COR-L47 (cell line): ENCODE data around the gene ASTN2.

Source experiments
- DNase-seq: peaks from one replicate; lab custom pipeline; 2025; lab: John Stamatoyannopoulos, UW

Gene ASTN2

DNA sequence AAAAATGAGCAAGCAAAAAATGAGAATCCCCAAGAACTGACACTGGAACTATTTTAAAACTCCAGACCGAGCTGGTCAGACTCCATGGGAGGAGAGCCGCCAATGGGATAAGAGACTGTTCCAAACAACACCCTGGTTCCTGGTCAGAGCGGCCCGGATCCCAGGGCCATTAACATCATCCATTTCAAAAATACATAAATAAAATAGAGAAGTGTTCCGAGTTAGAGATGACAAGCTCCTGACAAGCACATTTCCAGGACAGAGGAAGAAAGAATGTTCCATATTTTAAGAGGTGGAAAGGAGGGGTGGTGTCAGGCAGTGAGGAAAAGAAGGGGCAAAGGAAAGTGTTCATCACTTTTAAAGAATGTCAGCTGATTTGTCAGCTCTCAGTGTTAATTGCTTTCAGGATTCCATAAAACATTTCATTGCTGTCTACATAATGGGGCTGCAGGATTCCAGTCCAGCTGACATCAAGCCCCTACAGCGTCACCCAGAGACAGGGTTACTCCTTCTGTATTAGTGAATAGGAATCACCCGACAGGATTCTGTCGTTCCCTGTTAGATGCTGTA is 930.3 kb downstream of the ASTN2 start:
- DNase-seq: no peak

DNA sequence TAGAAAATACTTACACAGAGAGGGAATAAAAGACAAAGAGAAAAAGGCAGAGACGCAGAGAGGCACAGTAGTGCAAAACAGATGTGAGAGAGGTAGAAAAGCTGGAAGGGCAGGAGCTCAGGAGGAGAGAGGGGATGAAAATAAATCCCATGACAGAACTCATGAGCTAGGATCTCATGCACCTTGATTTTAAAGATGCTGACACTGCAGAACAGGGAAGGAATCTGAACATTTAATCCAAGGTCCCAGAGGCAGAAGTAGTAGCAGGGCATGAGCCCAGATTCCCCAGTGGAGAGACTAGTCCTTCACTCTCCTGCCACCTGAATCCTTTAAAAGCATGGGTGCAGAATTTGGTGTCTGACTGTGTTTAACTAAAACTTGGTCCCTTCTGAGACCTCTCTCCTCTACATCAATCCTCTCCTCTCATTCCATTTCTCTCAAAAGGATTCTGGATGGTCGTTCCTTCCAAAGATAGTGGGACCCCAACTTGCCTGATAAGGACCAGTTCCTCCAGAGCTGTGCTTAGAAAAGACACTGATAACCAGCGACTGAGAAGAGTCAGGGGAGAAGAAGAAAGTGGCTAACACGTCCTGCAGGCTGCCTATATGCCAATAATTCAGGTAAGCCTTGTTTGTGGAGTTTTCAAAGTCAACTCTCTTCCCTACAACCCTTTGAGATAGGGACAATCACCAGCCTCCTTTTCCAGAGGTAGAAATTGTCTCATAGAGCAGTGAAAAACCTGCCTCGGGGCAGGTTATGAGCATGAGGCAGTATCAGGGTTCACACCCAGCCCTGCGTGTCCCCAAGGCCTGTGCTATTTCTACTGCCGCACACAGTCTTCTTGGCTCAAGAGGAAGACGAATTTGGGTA is 931.0 kb downstream of the ASTN2 start:
- DNase-seq: no peak

DNA sequence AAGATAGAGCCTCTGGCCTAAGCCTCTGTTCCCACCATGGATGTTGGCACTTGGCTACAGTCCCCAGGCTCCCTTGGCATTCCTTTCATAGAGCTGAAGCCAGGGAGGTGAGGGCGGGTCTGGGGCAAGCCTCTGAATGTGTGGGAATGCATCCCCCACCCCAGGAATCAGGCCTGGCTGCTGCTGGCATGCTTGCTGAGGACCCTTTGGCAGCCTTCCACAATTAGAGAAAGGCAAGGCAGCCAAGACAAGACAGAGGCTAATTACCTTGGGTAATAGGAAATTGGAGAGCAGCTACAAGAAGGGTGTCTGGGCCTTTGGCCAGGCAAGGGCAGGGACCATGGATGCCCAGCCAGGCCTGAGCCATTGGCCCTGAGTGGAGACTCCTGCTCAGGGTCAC is 932.1 kb downstream of the ASTN2 start:
- DNase-seq: no peak

DNA sequence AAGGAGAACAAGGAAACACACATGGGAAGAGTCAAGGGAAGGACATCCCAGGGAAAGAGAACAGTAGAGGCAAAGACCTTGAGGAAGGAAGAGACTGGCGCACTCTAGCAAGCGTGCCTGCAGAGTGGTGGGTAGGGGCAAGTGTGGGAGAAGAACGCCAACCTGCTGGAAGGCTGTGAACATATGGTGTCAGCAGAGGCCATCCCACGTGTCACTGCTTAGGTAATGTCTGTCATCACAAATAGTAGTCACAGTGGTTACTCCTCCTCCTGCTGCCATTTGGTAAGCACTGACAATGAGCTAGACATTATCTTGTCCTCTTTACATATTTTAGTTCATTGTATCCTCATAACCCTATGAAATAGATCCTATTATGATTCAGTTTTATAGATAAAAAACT is 934.2 kb downstream of the ASTN2 start:
- DNase-seq: no peak

DNA sequence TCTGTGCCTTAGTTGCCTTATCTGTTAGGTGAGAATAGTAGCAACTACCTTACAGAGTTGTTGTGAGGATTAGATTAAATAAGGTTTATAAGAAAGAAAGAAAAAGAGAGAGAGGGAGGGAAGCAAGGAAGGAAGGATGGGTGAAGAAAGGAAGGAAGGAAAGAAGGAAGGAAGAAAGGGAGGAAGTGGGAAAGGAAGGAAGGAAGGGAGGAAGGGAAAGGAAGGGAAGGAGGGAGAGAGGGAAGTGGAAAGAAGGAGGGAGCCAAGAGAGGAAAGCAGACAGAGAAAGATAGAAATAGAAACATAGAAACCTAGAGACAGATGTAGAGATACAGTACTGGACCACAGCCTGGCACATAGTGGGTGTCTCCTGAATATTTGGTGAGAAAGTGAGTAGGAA is 934.9 kb downstream of the ASTN2 start:
- no peak for DNase-seq

DNA sequence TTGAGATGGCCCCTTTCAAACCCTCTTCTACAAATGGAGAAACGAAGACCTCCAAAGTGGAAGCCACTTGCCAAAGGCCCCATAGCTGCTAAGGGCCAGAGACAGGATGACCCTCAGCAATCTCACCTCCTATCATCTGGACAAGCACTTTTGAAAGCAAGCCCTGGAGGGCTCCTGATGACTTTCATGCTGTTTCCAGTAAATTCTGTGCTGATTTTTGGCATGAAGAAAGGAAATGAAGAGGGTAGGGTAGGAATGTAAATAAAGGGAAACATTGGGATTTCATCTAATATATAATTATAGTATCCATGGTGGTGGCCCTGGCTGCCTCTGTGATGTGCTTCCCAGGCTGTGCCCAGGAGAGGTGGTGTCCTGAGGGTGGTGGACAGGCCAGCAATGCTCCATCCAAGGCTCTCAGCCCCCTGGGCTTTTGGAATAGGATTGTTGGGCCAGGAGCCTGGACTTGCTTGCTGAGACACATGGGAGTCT is 935.8 kb downstream of the ASTN2 start:
- no peak for DNase-seq

DNA sequence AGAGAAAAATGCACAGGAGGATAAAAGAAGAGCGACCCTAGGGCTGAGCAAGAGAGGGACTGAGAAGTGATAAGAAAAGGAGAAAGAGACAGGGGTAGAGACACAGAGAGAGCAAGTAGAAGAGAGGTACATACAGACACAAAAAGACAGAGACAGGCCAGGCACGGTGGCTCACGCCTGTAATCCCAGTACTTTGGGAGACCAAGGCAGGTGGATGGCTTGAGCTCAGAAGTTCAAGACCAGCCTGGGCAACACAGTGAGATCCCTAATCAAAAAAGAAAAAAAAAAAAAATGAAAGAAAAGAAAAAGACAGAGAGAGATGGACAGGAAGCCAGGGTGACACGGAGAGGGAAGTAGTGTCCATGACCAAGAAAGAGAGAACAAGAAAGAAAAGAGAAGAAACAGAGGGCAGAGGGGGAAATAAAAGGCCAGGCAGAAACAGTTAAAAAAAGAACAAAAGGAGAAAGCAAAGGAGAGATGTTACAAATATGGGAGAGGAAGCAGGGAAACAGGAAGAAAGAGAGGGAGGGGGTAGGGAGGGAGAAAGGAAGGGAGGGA is 937.2 kb downstream of the ASTN2 start:
- DNase-seq: no peak

DNA sequence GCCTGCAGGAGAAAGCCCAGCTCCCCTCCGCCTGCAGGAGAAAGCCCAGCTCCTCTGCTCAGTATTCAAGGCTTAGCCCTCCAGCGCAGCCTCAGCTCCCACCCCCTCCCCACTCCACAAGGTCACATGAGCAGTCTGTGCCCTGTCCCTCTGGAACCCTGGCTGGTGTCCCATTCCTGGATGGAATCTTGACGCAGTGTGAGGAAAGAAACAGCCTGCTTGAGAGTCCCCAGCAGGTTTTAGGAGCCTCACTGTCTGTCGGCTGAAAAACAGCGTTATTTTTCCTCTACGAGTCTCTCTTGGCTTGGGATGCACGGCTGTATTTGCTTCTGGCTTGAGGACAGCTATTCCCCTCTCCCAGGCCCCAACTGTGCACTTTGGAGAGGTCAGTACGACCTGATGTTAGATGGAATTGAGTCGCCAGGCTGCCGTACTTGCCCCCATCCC is 937.9 kb downstream of the ASTN2 start:
- DNase-seq: no peak

DNA sequence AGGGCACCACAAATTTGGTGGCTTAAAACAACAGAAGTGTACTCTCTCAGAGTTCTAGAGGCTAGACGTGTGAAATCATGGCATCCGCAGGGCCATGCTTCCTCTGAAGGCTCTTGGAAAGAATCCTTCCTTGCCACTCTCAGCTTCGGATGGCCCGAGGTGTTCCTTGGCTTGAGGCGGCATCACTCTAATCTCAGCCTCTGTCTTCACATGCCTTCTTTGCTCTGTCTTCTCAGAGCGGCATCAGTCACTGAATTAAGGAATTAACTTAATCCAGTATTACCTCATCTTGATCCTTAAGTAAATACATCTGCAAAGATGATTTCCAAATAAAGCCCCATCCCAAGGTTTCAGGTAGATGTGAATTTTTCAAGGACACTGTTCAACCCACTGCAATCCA is 938.9 kb downstream of the ASTN2 start:
- DNase-seq: no peak

DNA sequence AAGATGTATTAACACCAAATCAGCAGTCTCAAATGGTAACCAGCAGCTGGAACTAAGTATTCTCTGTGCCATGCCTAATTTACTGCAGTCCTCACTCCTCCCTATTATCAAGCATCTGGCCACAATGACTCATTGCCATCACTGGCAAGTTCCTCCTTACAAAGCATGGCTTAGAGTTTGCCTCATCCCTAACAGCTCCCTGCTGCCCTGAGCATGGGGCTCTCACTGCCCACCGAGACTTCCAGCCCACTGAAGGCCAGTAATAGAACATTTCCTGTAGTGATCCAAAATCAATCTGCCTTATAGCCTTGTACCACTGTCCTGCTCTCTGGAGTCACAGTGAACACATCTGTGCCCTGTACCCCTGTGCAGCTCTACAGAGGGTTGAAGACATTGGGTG is 939.7 kb downstream of the ASTN2 start:
- no peak for DNase-seq

DNA sequence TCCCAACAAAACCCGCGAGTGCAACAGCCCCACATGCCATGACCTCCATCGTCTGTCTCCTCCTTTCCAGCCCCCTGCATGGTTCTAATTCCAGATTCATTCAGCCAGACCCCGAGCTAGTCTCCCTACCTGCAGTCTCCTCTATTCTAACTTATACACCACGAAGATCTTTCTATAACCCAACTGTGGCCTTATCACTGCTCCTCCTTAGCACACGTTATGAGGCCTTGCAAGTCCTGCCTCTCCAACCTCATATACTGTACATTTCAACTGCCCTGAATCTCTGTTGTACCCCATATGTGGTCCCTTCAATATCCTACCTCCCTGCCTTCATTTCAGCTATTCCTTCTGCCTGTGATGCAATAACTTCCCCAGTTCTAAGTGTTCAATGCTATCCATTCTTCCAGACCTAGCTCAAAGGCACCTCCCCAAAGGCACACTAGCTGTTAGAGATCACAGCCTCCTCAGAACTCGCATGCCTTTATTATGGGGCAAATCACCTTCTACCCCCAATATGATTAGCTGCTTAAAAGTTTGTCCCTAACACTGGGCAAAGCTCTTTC is 942.8 kb downstream of the ASTN2 start:
- DNase-seq: no peak

DNA sequence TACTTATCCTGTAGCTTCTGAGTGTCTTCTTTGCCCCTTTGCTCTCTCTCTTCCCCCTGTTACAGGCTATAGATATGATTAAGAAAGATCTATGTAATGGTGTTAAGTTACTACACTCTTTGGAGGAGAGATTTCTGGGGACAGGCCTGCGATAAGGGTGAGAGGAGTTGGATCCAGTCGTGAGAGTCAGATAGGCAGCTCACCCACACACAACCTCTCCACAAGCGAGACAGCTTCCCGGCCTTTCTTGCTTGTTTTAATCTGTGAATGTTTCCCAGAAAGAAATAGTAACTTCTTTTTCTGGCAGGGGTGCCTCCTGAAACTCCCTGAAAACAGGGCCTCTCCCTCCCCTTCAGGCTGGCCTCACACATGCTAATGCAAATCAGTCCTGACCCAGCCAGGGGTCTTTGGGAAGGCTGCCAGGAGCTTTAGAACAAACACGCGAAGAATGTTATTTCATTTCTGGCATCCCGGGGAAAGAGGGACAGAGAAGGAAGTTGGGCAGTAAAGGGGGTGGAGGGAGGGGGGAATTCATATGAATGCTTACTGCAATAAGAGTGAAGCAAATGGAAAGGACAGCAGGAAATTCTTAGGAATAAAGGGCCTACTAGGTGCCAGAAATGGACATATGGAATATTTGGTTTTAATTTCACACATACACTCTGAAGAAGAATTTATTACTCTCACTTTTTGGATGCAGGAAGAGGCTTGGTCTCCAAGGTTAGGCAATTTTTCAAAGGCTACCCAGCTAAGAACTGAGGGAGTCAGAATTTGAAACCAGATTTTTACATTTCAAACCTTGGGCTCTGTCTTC is 943.6 kb downstream of the ASTN2 start:
- DNase-seq: no peak

DNA sequence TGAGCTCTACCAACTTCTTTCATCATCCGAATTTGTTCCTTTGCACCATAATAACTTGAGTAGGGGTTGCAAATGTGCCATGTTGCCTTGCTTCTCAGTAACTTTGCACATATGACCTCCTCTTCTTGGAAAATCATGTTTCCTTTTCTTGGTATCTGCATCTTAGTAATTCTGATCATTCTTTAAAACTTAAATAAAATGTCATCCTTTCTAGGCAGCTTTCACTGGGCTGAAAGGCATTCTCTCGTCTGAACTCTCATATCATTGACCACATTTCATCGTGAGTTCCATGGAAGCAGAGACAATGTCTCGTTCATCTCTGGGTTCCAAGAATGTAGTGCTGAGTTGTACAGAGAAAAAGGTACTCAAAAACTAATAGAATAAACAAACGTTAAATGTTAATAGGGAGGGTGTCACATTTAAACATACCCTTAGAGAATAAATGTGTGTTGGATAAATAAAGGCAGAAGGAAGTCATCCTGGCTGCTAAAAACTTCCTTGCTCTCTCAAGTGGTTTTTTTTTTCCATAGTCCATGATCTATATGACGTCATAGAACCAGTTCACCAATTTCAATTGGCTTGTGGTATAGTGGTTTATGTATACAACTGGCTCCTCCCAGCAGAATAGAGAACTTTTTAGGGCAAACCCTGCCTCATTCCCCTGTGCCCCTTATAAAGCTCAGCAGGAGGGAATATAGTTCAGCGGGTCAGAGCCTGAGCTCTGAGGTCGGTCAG is 945.9 kb downstream of the ASTN2 start:
- DNase-seq: no peak

DNA sequence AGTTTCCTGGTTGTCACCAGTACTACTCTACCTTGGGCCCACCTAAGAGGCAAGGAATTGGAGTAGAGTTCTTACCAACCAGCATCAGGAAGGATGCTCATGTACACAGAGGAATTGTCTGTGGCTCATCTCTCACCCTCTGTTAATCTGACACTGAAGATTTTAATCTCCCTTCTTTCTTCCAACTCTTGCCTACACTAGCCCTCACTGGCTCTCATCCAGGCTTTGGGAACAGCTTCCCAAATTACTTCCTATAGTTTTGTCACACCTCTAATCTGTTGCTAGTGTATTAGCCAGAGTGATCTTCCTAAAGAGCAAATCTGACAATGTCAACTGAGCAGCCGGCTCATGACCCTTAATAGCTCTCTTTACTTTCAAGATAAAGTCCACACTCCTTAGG is 946.5 kb downstream of the ASTN2 start:
- no peak for DNase-seq

DNA sequence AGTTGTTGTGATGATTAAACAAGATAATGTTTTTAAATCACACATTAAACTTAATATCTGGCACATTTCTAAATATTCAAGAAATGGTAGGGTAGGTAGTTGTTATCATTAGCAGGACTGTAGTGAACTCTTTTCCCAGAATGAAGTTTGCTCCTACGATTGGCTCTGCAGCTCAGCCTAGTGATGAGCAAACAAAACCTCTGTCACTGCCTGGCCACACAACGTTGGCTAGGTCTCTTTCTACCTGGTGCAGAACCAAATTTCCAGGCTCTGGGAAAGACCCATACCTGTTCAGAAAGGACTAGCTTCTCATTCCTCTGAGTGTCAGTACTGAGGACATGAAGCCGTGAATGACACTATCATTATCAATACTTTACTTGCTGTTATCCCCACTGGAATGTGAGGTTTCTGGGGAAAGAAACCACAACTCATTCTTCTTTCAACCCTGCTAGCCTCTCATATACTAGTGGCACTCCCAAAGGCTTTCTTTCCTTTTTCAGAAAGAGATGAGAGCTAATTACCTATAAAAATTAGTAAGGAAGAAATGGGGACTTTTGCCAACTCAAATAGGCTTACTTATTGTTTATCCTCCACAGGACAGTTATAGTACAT is 947.0 kb downstream of the ASTN2 start:
- DNase-seq: no peak

DNA sequence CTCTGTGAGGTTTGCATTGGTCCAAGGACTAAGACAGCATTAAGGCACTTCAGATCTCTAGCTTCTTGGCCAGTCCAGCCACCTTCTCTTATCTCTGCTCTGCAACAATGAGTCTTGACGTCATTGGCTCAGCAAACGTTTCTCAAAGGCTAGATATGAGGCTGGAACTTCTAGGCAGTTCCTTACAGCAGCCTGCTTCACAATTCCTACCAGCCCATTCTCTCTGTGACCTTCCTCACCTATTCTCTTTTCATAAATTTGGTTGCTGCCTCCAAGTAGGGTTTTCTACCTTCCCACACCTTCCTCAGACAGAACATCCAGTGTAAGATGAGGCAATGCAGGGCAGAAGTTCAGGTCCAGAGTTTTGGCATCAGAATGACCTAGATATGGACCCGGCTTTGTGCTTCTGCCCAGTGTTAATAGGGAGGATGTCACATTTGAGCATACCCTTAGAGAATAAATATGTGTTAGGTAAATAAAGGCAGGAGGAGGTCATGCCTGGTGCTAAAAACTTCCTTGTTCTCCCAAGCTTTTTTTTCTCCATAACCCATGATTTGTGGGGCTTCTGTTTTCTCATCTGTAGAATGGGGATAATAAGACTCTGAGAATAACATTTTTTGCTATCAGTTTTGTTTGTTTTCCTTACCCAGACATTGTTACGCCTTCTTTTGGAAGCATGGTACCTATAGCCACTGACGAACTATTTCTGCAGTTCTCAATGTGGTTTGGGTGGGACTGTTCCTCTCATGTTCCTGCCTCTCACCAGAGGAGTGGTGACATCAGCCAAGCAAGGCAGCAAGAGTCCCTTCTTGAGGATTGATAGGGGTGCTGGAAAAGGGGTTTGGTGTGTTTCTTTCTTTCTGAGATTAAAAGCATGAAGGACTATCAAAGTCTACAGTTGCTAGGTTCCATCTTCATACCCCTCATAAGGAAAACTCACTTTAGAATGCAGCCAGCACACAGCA is 948.3 kb downstream of the ASTN2 start:
- DNase-seq: no peak

DNA sequence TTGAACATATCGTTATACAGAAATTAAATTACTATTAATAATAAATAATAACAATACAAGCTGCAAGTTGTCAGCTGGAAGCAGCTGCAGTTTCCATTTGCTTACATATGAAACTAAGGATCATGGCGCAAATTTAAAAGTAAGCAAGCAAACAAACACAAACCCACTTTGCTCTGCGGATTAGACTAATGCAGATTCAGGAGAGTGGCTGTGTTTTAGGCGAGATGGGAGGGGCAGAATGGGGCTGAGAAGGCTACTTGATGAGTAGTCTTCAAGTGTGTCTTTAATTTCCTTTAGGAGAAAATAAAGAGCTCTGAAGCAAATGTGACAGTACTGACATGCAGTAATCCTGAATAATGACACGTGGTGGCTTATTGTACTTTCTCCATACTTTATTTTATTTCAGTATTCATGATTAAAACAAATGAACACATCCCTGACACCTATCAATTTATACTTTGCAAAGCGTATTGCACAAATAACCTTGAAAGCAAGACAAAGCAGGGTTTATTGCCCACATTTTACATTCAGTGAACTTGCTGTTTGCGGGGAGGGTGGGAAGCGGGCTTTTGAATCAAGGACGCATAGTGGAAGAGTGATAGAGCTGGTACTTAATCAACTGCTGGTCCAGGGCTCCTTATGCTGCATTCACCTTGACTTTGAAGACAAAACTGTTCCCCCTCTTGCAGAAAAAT is 949.1 kb downstream of the ASTN2 start:
- DNase-seq: no peak

DNA sequence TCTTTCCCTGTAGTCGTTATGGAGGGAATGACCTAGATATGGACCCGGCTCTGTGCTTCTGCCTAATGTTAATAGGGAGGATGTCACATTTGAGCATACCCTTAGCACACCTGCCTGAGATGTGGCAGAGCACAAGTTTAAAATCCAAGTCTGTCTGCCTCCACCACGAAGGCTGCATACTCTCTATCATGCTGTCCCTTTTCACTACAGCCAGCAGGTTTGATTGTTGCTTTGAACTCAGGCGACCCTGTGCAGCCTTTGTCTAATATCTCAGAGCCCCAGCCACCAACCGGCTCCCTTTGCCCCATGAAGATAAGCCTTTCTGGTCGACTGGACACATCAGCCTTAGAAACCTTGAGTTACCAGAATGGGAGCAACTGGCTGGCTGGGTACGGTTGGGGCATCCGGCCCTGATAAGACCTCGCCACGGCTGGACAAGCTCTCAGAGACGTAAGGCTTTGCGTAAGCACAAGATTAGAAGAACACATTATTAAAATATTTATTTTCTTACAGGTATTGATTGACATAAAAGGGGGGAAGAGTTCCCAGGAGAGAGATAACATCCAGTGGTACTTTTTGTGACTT is 949.8 kb downstream of the ASTN2 start:
- no peak for DNase-seq

DNA sequence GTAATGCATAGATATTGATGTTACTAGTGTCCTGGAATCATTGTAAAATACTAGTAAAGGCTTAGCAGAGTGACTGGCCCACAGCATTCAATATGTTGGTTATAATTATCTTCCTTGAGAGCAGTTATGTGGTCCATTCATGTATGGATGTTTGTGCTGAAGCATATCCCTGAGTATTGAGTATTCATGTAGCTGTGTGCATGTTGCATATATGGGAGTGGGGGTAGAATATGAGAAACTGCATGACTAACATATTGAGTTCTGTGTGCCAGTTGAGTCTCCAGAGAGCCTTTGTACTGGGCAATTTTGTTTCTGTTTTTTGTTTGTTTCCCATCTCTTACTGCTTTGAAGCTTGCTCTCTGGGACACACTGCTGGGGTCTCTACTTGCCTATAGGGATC is 950.4 kb downstream of the ASTN2 start:
- DNase-seq: no peak
